ENCODE results near the gene NFATC3. TPM values are rescaled to one million over a fixed set of nuclear protein-coding genes. Genes with fewer than 3 reads are reported as not detected.

Gene NFATC3
- total and polyA plus RNA-seq, 5 experiments from 2014 or later = 85.2 to 162 (median 102) TPM

GRCh38 chr16:68274441-68274840, 189.3 kb downstream of the NFATC3 start:
- peaks cover 0 to 52% (median 20%) of the 10 kb centered on the region in 3 donors for H3K36me3 Mint-ChIP-seq
- peaks cover 0 to 1% (median 0%) of the 10 kb centered on the region in 5 donors for H3K27me3 Mint-ChIP-seq
- peak overlapping the region in 9 of 10 donors; percentile 54 to 93 (median 80) for H3K4me3 Mint-ChIP-seq
- peaks cover 27 to 80% (median 72%) of the 10 kb centered on the region in 4 donors for H3K4me1 Mint-ChIP-seq
- POLR2A ChIA-PET = interaction anchor here (0.9 to 40.3 kb wide), 5 partner anchors 8 to 189 kb away, joined by 3 to 1294 read pairs (median 10); partner anchors contain the start of genes NFATC3, PRMT7, SLC7A6 and SLC7A6OS
- peak overlapping the region; percentile 89 to 100 (median 98) for H3K27ac Mint-ChIP-seq
- H3K9me3 Mint-ChIP-seq = no peaks in the 10 kb centered on the region
- ATAC-seq (no peak), DNase-seq (no peak)

GRCh38 chr16:68275611-68276191, 190.5 kb downstream of the NFATC3 start:
- Mint-ChIP-seq H3K27me3 (peaks cover 0 to 1% (median 0%) of the 10 kb centered on the region in 5 donors), H3K9me3 (no peaks in the 10 kb centered on the region), H3K27ac (peak overlapping the region; percentile 89 to 100 (median 98)), H3K4me3 (peak overlapping the region; percentile 49 to 93 (median 82)), H3K4me1 (peaks cover 31 to 76% (median 69%) of the 10 kb centered on the region in 4 donors), H3K36me3 (peaks cover 0 to 53% (median 20%) of the 10 kb centered on the region in 3 donors)
- peak; percentile 78 to 82 for ATAC-seq
- DNase-seq = peak in 9 of 10 donors; percentile 28 to 83 (median 66)
- POLR2A ChIA-PET = interaction anchor here (0.6 to 40.3 kb wide), 7 partner anchors 9 to 275 kb away, joined by 3 to 1294 read pairs (median 4); partner anchors contain the start of genes PRMT7, SLC7A6 and SLC7A6OS

- peaks cover 0 to 1% (median 0%) of the 10 kb centered on the region in 5 donors for H3K27me3 Mint-ChIP-seq
- peaks cover 0 to 53% (median 19%) of the 10 kb centered on the region in 3 donors for H3K36me3 Mint-ChIP-seq
- no peaks in the 10 kb centered on the region for H3K9me3 Mint-ChIP-seq
- H3K27ac Mint-ChIP-seq = peak overlapping the region; percentile 89 to 100 (median 98)
- DNase-seq (no peak), ATAC-seq (peak in 1 of 2 donors; percentile 1)
- peak overlapping the region; percentile 49 to 93 (median 82) for H3K4me3 Mint-ChIP-seq
- POLR2A ChIA-PET = interaction anchor here (0.9 to 40.3 kb wide), 6 partner anchors 10 to 276 kb away, joined by 3 to 1294 read pairs (median 7); partner anchors contain the start of genes PRMT7, SLC7A6 and SLC7A6OS
- peaks cover 31 to 77% (median 70%) of the 10 kb centered on the region in 4 donors for H3K4me1 Mint-ChIP-seq
These were observed 191.1 kb downstream of the NFATC3 start for GRCh38 chr16:68276223-68276622.

Small RNA genes within 50 kb of the gene (microRNA-seq; reads per million reads assigned to microRNA genes)
- gene MIR6773 (ENCODE audit: borderline microRNAs expressed) = not detected

Other genes starting within 250 kb of the NFATC3 start
- 10 to 100 TPM; 63.8 to 63.9 TPM for gene THAP11, start 243.1 kb upstream of the NFATC3 start, total RNA-seq
- 100 to 1,000 TPM; 132 to 158 (median 143) TPM for gene THAP11, start 243.1 kb upstream of the NFATC3 start, polyA plus RNA-seq
- 10 to 100 TPM; 37.0 to 40.6 TPM for gene NUTF2, start 238.4 kb upstream of the NFATC3 start, total RNA-seq
- 100 to 1,000 TPM; 109 to 124 (median 114) TPM for gene NUTF2, start 238.4 kb upstream of the NFATC3 start, polyA plus RNA-seq
- 100 to 1,000 TPM; 108 to 117 TPM for gene CENPT, start 237.7 kb upstream of the NFATC3 start, total RNA-seq
- 10 to 100 TPM; 11.8 to 17.8 (median 13.1) TPM for gene CENPT, start 237.7 kb upstream of the NFATC3 start, polyA plus RNA-seq
- gene EDC4, start 212.3 kb upstream of the NFATC3 start, total RNA-seq = 100 to 1,000 TPM; 123 to 136 TPM
- 10 to 100 TPM; 22.7 to 44.0 (median 40.8) TPM for gene EDC4, start 212.3 kb upstream of the NFATC3 start, polyA plus RNA-seq
- gene NRN1L, start 200.5 kb upstream of the NFATC3 start, total RNA-seq = 1 to 10 TPM; 2.6 to 5.3 TPM
- gene NRN1L, start 200.5 kb upstream of the NFATC3 start, polyA plus RNA-seq = not detected
- gene PSKH1, start 192.1 kb upstream of the NFATC3 start, total RNA-seq = 10 to 100 TPM; 26.6 to 28.6 TPM
- gene PSKH1, start 192.1 kb upstream of the NFATC3 start, polyA plus RNA-seq = 10 to 100 TPM; 20.8 to 34.5 (median 22.2) TPM
- gene CTRL, start 153.5 kb upstream of the NFATC3 start, total RNA-seq = 10 to 100 TPM; 10.5 to 12.6 TPM
- 1 to 10 TPM; 2.2 to 2.8 (median 2.8) TPM for gene CTRL, start 153.5 kb upstream of the NFATC3 start, polyA plus RNA-seq
- 100 to 1,000 TPM; 127 to 138 TPM for gene PSMB10, start 148.5 kb upstream of the NFATC3 start, total RNA-seq
- 100 to 1,000 TPM; 450 to 514 (median 493) TPM for gene PSMB10, start 148.5 kb upstream of the NFATC3 start, polyA plus RNA-seq
- gene LCAT, start 141.2 kb upstream of the NFATC3 start, total RNA-seq = 10 to 100 TPM; 14.1 to 14.7 TPM
- under 1 TPM; 0.52 to 0.84 (median 0.80) TPM for gene LCAT, start 141.2 kb upstream of the NFATC3 start, polyA plus RNA-seq
- 10 to 100 TPM; 35.8 to 36.4 TPM for gene SLC12A4, start 116.7 kb upstream of the NFATC3 start, total RNA-seq
- gene SLC12A4, start 116.7 kb upstream of the NFATC3 start, polyA plus RNA-seq = 1 to 10 TPM; 3.0 to 5.6 (median 5.2) TPM
- 1 to 10 TPM; 2.9 to 3.1 TPM for gene DPEP3, start 104.9 kb upstream of the NFATC3 start, total RNA-seq
- 1 to 10 TPM in 2 of 3 donors, under 1 TPM in 1; 0.50 to 1.5 (median 1.1) TPM for gene DPEP3, start 104.9 kb upstream of the NFATC3 start, polyA plus RNA-seq
- 100 to 1,000 TPM; 151 to 157 TPM for gene DPEP2, start 85.9 kb upstream of the NFATC3 start, total RNA-seq
- 10 to 100 TPM; 29.0 to 47.9 (median 40.4) TPM for gene DPEP2, start 85.9 kb upstream of the NFATC3 start, polyA plus RNA-seq
- gene DPEP2NB, start 69.5 kb upstream of the NFATC3 start, total RNA-seq = not detected
- gene DPEP2NB, start 69.5 kb upstream of the NFATC3 start, polyA plus RNA-seq = not detected
- 10 to 100 TPM; 25.0 to 26.2 TPM for gene DDX28, start 62.1 kb upstream of the NFATC3 start, total RNA-seq
- gene DDX28, start 62.1 kb upstream of the NFATC3 start, polyA plus RNA-seq = 10 to 100 TPM; 49.7 to 60.6 (median 53.9) TPM
- 10 to 100 TPM; 18.2 to 21.1 TPM for gene DUS2, start 62.1 kb upstream of the NFATC3 start, total RNA-seq
- gene DUS2, start 62.1 kb upstream of the NFATC3 start, polyA plus RNA-seq = 10 to 100 TPM in 2 of 3 donors, 1 to 10 TPM in 1; 6.4 to 13.1 (median 10.5) TPM
- gene ESRP2, start 150.8 kb downstream of the NFATC3 start, total RNA-seq = under 1 TPM; 0.22 to 0.36 TPM
- under 1 TPM in 1 of 3 donors, not detected in 2; 0.64 TPM for gene ESRP2, start 150.8 kb downstream of the NFATC3 start, polyA plus RNA-seq
- gene PLA2G15, start 160.0 kb downstream of the NFATC3 start, total RNA-seq = 1 to 10 TPM; 6.3 to 8.0 TPM
- gene PLA2G15, start 160.0 kb downstream of the NFATC3 start, polyA plus RNA-seq = 1 to 10 TPM; 2.4 to 9.6 (median 4.6) TPM
- gene SLC7A6, start 179.2 kb downstream of the NFATC3 start, total RNA-seq = 100 to 1,000 TPM; 211 to 228 TPM
- gene SLC7A6, start 179.2 kb downstream of the NFATC3 start, polyA plus RNA-seq = 10 to 100 TPM; 14.3 to 20.2 (median 19.2) TPM
- 10 to 100 TPM; 46.0 to 52.0 TPM for gene SLC7A6OS, start 225.6 kb downstream of the NFATC3 start, total RNA-seq
- gene SLC7A6OS, start 225.6 kb downstream of the NFATC3 start, polyA plus RNA-seq = 10 to 100 TPM; 18.8 to 27.5 (median 23.3) TPM
- gene PRMT7, start 225.6 kb downstream of the NFATC3 start, total RNA-seq = 100 to 1,000 TPM; 110 to 112 TPM
- 10 to 100 TPM; 35.7 to 49.9 (median 43.2) TPM for gene PRMT7, start 225.6 kb downstream of the NFATC3 start, polyA plus RNA-seq